Loucy (cell line): ENCODE results near the gene AQP6.

ENCODE experiments used
- CTCF ChIP-seq: fragments of 200-600 bp; sonication (generic); conservative IDR thresholded peaks from 2 replicates; pipeline ENCODE4 v1.5.1; 2014; ENCODE audit warnings: mild to moderate bottlenecking, antibody characterized with exemption, low read length
- EZH2phosphoT487 ChIP-seq: fragments of 200-600 bp; IDR thresholded peaks from 2 replicates; pipeline ENCODE4 v1.6.1; 2018; ENCODE audit warnings: antibody characterized with exemption, mild to moderate bottlenecking, moderate library complexity, borderline replicate concordance

DNA sequence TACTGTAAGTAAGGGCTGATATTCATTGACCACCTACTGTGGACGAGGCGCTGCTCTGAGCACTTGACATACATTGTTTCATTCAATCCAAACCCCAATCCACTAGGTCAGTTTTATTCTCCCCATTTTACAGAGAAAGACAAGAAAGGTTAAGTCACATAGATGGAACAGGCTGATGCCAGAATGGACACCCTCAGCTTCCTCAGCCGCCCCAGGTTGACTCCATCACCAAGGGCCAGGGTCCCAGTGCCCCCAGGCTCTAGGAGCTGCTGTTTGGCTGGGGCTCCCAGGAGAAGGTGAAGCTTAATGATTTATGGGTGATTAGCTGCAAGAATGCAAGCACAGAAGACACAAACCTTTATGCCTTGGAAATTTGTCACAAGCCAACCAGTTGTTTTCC lies 22.9 kb upstream of the AQP6 start:
- TF ChIP-seq CTCF: no peak
- TF ChIP-seq EZH2phosphoT487: no peak
